ENCODE data around the gene COL8A1.

The COL8A1 gene

GRCh38 chr3:99686955-99687612 is 48.7 kb downstream of the COL8A1 start:
- H3K4me1 ChIP-seq (ENCODE audit: low read length): no peaks in the 10 kb centered on the region
- no peaks in the 10 kb centered on the region for H4K20me1 ChIP-seq (ENCODE audit: insufficient read depth, low read length)
- no peak overlapping the region for H3K4me3 ChIP-seq (ENCODE audit: low read length)
- no peak overlapping the region for H3K27ac ChIP-seq (ENCODE audit: low read length)
- no peaks in the 10 kb centered on the region for H3K9me3 ChIP-seq (ENCODE audit: insufficient read depth, low read length)
- H2AFZ ChIP-seq (ENCODE audit: low read depth, low read length): no peak overlapping the region; the same call in 1 of the 2 replicates
- H3K36me3 ChIP-seq (replicated peaks; ENCODE audit: low read depth, low read length): no peaks in the 10 kb centered on the region
- 0 out of 2 replicates have a peak, but pooled peaks cover 6% of the 10 kb centered on the region for H3K27me3 ChIP-seq (ENCODE audit: low read depth, low read length)
- H3K9ac ChIP-seq (ENCODE audit: low read length): no peak overlapping the region
- peak overlapping the region; percentile 21; the same call in 1 of the 2 replicates for H3K4me2 ChIP-seq (ENCODE audit: low read length)
- no peak for TF ChIP-seq EZH2phosphoT487 (IDR thresholded peaks at IDR 0.05; ENCODE audit: low read depth)
- TF ChIP-seq, protein P1, sequence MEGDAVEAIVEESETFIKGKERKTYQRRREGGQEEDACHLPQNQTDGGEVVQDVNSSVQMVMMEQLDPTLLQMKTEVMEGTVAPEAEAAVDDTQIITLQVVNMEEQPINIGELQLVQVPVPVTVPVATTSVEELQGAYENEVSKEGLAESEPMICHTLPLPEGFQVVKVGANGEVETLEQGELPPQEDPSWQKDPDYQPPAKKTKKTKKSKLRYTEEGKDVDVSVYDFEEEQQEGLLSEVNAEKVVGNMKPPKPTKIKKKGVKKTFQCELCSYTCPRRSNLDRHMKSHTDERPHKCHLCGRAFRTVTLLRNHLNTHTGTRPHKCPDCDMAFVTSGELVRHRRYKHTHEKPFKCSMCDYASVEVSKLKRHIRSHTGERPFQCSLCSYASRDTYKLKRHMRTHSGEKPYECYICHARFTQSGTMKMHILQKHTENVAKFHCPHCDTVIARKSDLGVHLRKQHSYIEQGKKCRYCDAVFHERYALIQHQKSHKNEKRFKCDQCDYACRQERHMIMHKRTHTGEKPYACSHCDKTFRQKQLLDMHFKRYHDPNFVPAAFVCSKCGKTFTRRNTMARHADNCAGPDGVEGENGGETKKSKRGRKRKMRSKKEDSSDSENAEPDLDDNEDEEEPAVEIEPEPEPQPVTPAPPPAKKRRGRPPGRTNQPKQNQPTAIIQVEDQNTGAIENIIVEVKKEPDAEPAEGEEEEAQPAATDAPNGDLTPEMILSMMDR (IDR thresholded peaks at IDR 0.05; ENCODE audit: low read depth, low read length): peak; percentile 77
- H3K79me2 ChIP-seq (ENCODE audit: low read length): no peaks in the 10 kb centered on the region

- Histone ChIP-seq H3K4me2 (ENCODE audit: low read length) (no peak overlapping the region), H3K36me3 (replicated peaks; ENCODE audit: low read depth, low read length) (no peaks in the 10 kb centered on the region), H3K27ac (ENCODE audit: low read length) (no peak overlapping the region), H2AFZ (ENCODE audit: low read depth, low read length) (no peak overlapping the region), H3K4me1 (ENCODE audit: low read length) (no peaks in the 10 kb centered on the region), H3K9me3 (ENCODE audit: insufficient read depth, low read length) (no peaks in the 10 kb centered on the region), H3K4me3 (ENCODE audit: low read length) (no peak overlapping the region), H3K79me2 (ENCODE audit: low read length) (no peaks in the 10 kb centered on the region), H4K20me1 (ENCODE audit: insufficient read depth, low read length) (no peaks in the 10 kb centered on the region), H3K9ac (ENCODE audit: low read length) (no peak overlapping the region), H3K27me3 (ENCODE audit: low read depth, low read length) (no peaks in the 10 kb centered on the region)
- no peak for TF ChIP-seq EZH2phosphoT487 (IDR thresholded peaks at IDR 0.05; ENCODE audit: low read depth)
- TF ChIP-seq, protein P1 (IDR thresholded peaks at IDR 0.05; ENCODE audit: low read depth, low read length): no peak
Measured at GRCh38 chr3:99690761-99691369, 52.5 kb downstream of the COL8A1 start.

- Histone ChIP-seq H3K9ac (ENCODE audit: low read length) (no peak overlapping the region), H3K4me2 (ENCODE audit: low read length) (no peak overlapping the region), H3K9me3 (ENCODE audit: insufficient read depth, low read length) (no peaks in the 10 kb centered on the region), H3K27ac (ENCODE audit: low read length) (no peak overlapping the region), H3K36me3 (replicated peaks; ENCODE audit: low read depth, low read length) (no peaks in the 10 kb centered on the region), H4K20me1 (ENCODE audit: insufficient read depth, low read length) (no peaks in the 10 kb centered on the region), H2AFZ (ENCODE audit: low read depth, low read length) (no peak overlapping the region), H3K27me3 (ENCODE audit: low read depth, low read length) (no peaks in the 10 kb centered on the region), H3K4me3 (ENCODE audit: low read length) (no peak overlapping the region), H3K4me1 (ENCODE audit: low read length) (peaks cover 2% of the 10 kb centered on the region), H3K79me2 (ENCODE audit: low read length) (no peaks in the 10 kb centered on the region)
- TF ChIP-seq, protein P1 (IDR thresholded peaks at IDR 0.05; ENCODE audit: low read depth, low read length): no peak
- no peak for TF ChIP-seq EZH2phosphoT487 (IDR thresholded peaks at IDR 0.05; ENCODE audit: low read depth)
Measured at GRCh38 chr3:99693636-99694035, 55.2 kb downstream of the COL8A1 start.

DNA sequence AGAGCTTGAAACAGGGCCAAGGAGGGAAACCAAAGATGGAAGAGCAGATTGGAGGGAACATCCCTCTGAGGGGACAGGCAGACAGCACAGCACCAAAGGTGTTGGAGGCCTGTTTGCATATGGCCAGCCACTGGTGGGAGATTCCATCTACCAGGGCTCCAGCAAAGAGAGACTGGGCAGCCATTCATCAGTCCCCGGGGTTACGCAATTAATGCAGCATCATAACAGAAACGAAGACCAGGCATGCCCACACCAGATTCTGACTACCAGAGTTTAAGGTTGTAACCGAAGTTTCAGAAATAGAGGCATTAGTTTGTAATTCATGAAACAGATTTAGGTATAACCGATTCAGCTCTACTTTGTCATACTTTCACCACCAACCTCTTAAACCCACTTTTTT is 58.1 kb downstream of the COL8A1 start:
- Histone ChIP-seq H3K27me3 (ENCODE audit: low read depth, low read length) (no peaks in the 10 kb centered on the region), H2AFZ (ENCODE audit: low read depth, low read length) (no peak overlapping the region), H3K4me1 (ENCODE audit: low read length) (peaks cover 14% of the 10 kb centered on the region), H3K27ac (ENCODE audit: low read length) (no peak overlapping the region), H3K9me3 (ENCODE audit: insufficient read depth, low read length) (no peaks in the 10 kb centered on the region), H4K20me1 (ENCODE audit: insufficient read depth, low read length) (no peaks in the 10 kb centered on the region), H3K4me2 (ENCODE audit: low read length) (no peak overlapping the region), H3K4me3 (ENCODE audit: low read length) (no peak overlapping the region), H3K9ac (ENCODE audit: low read length) (no peak overlapping the region), H3K36me3 (replicated peaks; ENCODE audit: low read depth, low read length) (no peaks in the 10 kb centered on the region), H3K79me2 (ENCODE audit: low read length) (no peaks in the 10 kb centered on the region)
- no peak for TF ChIP-seq EZH2phosphoT487 (IDR thresholded peaks at IDR 0.05; ENCODE audit: low read depth)
- TF ChIP-seq, protein P1 (IDR thresholded peaks at IDR 0.05; ENCODE audit: low read depth, low read length): no peak
